HG02610 (cell line): ENCODE results near the gene MRPS15.
"Not testable (repeated sequence)": the region's sequence is repeated elsewhere in the genome, so short reads cannot be mapped to it uniquely, and the experiment has no call there.

Source experiments
- ATAC-seq: cut with Tn5 transposase; IDR thresholded peaks from one replicate; pipeline ENCODE4 v1.9.1; 2021; ENCODE audit warnings: mild to moderate bottlenecking, moderate library complexity; ENCODE audit not compliant: unreplicated experiment

MRPS15 gene

DNA sequence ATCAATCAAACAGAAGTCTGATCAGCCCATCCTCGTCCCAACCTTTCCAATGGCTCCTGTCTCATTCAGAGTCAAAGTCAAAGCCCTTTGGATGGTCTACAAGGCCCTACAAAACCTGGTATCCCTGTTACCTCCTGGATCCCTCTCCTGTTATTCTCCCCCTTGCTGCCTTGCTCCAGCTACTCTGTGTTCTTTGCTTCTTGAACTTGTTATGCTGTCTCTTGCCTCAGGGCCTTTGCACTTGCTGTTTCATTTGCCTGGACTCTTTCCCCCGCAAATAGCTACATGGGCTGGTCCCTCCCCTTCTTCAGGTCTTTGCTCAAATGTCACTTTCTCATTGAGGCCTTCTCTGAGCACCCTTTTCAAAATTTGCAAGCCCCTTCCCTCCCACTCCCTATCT is 19.9 kb upstream of the MRPS15 start:
- ATAC-seq = no peak

DNA sequence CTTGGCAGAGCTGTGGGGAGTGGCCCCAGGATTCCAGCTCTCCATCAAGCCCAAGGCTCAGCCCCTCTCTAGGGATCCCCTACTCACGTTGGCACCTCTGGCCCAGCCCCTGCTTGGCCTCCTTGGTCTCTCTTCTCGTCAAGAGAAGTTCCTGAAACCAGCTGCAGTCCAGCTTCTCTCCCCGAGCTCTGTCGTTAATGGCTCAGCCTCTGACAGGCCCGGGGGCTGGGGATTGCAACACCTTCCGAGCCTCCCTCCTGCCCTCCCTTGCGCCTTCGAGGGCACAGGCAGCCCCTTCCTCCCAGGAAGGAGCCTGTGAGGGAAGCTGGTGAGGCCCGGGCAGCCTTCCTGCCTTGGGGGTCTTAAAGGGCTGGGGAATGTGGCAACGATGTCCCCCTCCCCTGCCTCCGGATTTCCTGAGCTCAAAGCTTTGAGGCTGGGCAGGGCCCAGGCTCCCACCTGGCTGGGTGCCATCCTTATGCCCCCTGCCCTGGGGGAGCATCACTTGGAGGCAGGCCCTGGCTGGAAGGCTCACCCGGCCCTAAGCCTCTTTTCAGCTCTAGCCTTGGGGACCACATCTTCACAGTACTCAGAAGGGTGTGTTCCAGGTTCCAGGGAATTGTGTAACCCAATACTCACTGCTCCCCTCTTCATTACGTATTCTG is 18.7 kb upstream of the MRPS15 start, which contains the start of gene CSF3R:
CSF3R (minus strand) TSS at position 190 of the 665 bp plus-strand sequence. CDS start 3,417 bp downstream, outside the sequence.
- no peak for ATAC-seq

DNA sequence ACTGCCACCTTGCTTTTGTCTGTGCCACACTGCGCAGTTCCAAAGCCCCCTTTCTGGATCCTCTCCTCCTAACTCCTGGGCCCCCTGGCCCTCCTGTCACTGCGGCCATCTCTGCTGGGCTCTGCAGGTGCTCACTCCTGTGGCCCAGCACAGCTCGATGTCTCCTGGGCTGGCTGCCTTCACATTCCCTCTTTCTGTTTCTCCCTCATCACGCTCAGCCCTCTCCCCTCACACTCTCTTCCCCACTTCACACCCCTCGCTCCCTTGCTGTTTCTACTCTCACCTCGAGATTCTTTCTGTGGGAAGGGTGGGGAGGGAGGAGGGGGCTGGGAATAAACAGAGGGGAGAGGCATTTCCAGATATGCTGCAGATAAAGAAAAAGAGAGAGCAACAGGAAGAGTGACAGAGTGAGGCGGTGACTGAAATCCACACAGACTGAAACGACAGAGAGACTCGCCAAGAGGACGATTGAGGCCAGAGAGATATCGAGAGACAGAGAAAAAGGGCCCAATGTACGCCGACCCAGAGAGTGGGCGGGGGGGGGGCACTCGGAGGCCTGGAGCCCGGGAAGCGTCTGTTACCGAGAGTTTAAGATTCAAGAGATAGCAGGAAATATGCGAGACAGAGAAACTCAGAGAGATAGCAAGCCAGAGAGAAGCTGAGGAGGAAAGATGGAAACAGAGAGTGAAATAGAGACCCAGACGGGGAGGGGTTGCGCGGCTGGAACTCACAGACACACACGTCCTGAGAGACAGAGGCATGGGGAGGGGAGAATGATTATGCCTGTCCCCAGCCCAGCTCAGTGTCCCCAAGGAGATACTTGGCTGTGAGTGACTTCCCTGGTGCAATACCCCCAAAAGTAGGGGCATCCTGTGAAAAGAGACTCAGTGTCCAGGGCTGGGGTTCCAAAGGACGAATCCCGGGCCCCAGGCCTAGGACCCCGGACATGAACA is 17.9 kb upstream of the MRPS15 start:
- ATAC-seq = no peak

DNA sequence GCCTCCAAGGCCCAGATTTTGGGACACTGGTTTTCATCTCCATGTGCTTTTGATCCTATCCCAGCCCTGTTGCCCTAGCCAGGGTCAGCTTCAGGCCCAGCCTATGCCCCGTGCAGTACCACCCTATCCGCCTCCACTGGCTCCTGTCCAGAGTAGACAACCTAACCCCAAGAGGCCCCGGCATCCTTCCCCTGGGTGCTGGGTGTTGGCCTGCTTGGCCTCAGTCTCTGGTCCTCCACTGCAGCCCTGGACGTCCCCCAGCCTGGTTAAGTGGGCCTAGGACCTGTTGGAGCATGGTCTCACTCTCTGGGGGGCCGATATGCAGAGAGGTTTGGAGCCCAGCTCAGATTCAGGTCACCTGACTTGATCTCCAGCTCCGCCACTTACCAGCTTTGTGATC is 16.9 kb upstream of the MRPS15 start:
- ATAC-seq = no peak

DNA sequence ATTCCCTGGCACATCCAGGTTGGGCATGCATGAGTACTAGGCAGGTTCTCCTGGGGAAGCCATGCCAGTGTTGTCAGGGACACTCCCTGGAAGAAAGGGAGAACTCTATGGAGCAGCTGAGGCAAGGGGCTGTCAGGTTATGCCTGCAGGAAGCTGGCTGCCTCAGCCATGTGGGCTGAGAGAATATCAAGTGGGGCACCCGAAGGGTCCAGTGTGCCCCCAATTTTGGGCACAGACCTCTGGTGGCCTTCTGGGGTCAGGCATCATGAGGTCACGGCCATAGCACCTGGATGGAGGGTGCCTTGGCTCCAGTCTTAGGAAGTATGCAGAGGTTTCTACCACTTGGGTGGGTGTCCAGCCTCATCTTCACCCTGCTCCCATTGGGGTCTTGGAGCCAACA is 16.0 kb upstream of the MRPS15 start:
- no peak for ATAC-seq

DNA sequence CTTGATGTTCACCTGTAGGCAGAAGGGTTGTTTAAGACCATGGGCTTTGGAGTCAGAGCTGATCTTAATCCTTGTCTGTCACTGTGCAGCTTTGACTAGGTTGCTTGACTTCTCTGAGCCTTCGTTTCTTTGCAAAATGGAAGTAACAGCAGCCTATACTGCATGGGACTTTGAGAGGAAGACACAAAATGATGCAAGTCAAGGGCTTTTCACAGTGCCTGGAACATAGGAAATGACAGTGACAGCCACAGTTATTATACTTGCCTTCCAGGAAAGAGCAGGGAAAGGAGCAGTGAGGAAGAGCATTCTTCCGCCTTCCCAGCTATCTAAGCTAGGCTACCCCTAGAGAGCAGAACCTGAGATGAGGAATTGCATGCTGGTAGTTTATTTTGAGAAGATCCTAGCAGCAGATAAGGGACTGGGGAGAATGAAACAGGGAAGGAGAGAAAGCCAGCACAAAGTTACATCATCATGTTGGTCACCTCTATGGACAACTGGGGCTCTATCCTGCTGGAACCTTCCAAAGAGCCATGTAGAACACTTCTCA is 15.4 kb upstream of the MRPS15 start:
- ATAC-seq = no peak

DNA sequence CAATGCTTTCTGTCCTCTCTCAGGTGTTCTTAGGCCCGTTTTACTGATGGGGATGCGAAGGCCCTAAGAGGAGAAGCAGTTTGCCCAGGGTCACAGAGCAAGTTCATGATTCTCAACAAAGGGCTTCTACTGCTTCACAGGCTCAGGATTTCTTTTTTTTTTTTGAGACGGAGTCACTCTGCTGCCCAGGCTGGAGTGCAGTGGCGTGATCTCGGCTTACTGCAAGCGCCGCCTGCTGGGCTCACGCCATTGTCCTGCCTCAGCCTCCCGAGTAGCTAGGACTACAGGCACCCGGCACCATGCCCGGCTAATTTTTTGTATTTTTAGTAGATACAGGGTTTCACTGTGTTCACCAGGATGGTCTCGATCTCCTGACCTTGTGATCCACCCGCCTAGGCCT is 13.4 kb upstream of the MRPS15 start:
- ATAC-seq = not testable (repeated sequence)

DNA sequence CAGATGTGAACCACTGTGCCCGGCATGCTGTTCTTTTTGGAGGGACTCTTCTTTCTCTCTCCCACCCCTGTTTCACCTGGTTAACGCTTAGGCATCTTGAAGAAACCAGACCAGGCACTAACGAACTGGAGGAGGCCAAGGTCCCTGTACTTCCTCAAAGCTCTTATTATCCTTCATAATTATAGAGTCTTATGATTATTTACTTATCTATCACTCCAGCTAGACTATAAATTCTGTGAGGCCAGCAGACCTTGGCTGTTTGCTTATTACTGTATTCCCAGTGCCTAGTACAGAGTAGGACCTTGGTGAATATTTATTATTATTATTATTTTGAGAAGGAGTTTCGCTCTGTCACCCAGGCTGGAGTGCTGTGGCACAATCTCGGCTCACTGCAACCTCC is 12.8 kb upstream of the MRPS15 start:
- ATAC-seq = no peak

DNA sequence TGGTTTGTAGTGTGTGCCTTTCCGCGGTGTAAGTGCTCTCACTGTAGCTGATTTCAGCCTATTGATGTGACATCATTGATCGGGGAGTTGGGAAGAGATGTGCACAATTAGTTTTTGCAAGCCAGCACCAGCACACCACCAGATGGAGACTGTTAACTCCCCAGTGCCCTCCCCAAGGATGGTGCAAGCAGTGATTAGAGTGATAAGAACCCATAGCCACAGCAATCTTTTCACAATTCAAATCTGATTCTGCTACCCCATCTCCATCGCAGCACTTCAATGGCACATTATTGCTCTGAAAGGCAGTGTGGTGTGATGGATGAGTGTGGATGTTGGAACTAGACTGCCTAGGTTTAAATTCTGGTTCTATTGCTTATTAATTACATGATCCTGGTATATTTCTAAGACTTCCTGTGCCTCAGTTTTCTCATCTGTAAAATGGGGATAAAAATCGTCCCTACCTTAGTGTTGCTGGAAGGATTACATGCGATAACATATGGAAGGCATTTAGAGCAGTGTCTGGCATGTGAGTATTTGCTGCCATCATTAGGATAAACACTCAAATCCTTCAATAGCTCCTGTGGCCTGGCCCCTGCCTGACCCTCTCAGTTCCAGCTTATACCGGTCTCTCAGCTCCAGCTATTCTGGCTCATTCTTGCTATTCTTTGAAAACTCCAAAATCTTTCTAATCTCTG is 11.9 kb upstream of the MRPS15 start:
- no peak for ATAC-seq

DNA sequence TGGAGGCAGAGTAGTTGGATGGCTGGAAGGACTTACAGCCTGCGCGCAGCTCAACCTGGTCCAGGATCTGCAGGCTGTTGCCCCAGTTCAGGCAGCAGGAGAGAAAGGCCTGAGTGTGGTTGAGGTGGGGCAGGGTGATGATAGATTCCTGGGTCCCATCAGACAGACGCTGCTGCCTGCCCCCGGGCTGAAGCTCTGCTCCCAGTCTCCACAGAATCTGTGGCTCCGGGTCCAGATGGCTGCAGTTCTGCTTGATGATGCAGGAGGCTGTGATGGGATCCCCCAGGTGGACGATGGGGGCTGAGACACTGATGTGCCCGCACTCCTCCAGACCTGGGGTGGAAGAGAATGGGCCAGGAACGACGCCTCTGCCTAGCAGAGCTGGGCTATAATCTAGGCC is 11.2 kb upstream of the MRPS15 start:
- no peak for ATAC-seq

DNA sequence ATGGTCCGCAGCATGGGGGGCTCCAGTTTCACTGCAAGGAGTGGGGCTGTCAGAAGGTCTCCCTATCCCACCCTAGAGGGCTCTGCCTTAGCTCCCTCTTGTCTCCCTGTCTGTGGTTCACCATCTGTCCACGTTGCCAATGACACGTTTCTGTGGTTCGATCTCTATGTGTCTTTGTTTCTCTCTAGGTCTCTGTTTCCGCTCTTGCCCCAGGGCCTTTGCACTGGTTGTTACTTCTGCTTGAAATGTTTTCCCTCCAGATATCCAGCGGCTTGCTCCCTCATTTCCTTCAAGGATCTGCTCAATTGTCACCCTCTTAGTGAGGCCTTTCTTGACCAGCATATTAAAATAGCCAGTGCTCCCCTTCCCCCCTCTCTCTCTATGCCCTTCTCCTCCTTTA is 8.5 kb upstream of the MRPS15 start:
- no peak for ATAC-seq

DNA sequence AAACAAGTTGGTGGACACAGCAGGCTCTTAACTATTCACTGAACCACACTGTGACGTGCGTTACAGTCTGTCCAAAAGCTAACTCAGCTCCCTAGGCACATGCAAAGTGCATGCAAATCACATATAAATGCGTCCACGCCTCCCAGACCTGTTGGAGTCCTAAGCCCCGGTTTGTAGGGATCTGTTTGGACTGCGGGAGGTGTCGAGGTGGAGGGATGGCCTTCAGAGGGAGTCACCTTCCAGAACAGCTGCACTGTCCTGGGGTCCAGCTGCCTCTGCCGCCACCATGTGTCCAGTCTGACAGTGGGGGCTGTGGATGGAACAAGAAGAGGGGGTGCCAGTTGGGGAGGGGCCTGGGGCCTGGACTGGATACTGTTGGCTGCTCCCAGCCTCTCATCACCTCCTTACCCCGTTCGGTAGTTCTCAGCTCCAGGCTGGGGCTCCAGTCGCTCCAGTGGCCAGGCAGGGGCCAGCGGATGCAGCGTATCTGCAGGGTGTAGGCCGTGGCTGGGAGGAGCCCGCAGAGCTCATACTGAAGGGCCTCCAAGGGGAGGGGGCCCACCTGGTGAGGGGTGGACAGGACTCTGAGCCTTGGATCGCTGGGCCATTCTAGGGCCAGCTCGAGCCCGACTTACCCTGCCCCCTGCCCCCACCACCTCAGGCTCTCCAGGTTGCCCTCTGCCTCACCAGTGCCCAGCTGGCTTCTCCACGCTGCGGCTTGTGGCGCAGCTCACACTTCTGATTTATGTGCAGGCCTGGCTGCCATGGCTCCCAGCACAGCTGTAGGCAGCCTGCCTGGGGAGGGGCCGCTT is 7.9 kb upstream of the MRPS15 start:
- no peak for ATAC-seq

DNA sequence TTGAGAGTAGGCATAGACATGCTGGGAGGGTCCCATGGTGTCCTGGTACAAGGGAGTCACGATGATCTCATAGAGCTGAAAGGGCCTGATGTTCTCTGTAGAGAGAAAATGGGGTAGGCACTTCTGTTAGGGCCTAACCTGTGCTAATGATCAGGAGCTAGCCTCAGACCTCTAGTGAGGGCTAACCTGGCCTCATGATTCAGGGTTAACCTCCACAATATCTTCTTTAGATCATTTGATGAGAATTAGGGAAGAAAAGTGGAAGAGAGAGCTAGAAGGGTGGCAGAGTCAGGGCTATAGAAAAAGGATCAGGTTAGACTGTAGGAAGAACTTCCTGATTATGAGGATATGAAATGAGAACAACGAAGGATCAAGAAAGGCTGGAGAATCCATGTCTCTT is 5.0 kb upstream of the MRPS15 start:
- no peak for ATAC-seq

DNA sequence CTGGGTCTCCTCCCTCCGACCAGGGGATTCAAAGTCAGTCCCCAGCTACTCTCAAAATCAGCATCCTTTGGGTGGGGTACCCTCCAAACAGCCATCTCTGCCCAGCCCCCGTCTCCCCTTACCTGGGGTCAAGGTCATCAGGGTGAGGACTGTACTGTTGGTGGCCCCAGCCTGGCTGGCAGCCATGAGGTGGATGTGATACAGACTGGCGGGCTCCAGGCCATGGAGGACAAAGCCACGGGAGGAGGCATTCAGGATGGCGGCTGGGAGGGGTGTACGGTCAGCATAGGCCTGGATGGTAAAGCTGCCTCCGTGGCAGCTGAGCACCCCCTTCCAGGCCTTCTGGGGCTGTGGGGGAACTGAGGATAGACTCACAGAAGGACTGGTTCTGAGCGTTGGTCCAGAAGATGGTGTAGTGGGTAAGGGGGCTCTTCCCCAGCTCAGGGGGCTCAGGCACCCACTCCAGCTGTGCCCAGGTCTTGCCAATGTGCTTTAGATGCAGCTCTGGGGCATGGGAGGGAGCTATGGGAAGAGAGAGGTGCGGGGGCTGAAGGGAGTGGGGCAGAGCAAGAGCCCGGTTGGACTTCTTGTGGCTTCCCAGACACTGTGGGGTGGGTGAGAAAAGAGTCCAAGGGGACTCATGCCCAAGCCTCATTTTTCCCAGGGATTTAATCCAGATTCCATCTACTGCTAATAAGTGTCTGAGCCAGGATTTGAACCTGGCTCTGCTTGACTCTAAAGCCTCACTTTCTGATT is 3.7 kb upstream of the MRPS15 start:
- no peak for ATAC-seq

DNA sequence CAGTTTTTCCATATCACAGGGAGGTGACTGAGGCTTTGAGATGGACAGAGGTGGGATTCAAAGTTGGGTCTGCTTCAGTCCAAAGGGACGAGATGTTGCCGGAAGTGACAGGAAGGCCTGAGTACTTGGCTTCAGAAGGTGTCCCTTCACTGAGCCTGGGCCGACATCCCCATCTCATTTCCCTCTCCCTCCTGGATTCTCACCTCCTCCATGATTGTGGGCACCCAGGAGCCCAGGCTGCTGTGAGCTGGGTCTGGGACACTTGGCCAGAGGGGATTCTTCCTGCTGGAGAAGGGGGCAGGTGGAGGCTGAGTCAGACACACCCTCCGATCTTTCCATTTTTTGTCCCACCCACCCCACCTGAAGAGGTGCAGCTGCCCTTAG is 2.8 kb upstream of the MRPS15 start:
- no peak for ATAC-seq

DNA sequence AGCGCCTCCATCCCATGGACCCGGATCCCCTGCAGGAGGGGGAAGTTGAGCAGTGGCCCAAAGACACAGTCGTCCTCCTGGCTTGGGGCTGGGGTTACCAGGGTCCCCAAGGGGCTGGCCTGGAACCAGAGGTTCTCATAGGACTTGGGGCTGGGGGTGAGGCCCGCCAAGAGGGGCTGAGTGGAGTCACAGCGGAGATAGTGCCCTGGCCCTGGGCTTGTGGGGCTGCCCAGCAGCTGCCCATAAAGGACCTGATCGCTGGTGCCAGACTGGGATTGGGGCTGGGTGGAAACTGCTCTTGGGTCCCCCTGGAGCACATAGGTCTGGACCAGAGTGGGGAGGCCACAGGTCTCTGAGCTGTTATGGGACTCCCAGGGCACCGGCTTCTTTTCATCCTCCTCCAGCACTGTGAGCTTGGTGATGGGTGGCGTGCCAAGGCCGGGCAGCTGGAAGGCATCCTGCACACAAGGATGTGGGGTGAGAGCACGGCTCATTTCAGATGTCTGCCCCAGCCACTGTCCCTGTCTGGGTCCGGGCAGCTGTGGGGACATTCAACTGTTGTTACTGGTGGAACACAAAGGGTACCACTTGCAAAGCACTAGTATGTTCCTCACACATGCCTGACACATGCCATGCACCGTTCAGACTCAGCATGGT is 2.3 kb upstream of the MRPS15 start:
- ATAC-seq = no peak

DNA sequence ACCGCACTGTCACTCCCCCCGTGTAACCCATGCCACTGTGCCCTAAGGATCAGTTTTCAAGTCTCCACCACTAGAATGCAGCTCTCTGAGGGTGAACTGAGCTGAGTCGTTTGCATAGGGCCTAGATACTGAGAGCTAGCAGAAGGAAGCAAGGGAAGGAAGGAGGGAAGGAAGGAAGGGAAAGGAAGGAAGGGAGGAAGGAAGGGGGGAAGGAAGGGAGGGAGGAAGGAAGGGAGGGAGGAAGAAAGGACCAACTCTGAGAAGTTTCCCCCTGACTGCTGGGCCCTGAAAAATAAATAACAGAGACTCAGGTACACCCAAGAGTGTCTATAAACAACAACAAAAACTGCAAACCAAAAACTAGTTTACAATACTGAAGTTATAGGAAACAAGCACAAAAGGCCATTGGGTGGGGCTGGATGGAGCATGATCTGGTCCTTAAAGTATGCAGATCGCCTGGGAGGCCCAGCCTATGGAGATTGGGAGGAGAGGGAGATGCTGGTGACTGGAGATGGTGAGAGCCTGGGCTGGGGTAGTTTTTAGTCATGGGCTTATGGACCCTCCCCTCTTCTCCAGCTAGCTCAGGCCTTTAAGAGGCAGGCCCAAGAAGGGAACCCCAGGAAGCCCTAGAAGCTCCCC is 1.7 kb upstream of the MRPS15 start:
- no peak for ATAC-seq

DNA sequence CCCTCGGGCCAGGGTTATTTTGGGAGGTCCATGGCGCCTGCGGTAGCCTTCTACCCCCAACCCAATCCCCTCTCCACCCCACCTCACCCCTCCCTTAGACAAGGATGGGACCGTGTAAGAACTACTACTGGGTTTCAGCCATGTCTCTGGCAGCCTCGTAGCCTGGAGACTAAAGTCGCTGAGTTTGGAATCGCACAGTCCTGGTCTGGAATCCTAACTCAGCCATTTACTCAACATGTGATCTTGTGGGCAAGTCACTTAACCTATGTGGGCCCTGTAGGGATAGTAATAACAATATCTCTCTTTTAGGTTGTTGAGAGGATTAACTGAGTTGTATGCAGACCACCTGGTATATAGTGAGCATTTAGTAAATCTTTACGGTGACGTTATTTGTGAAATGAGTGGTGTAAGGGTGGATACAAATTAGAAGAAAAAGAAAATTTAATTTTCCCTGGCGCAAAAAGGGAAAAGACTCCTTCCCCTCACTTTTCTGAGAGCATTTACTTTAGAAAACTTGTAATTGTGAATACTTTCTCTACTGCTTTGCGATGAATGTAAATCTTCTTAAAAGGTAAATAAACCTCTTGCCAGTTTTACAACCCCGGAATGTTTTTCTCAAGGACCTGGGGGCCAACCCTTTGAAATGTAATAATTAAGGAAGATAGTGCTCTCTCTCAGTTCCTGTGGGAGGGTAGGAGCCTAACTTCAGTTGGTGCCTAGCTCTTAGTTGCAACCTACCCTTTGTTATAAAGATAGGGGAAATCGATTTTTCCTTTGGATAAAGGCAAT is 615 bp upstream of the MRPS15 start:
- peak; percentile 28 for ATAC-seq
